Skin epidermis (tissue), 12 donors: ENCODE measurements around the gene MAP4K2.
"Not testable (repeated sequence)": the region's sequence is repeated elsewhere in the genome, so short reads cannot be mapped to it uniquely, and the experiment has no call there.

ENCODE experiments used
- H3K27ac ChIP-seq, 21 experiments: fragments of 200-600 bp; sonication (generic) in 11 of 21; one replicate each; pipeline ENCODE4 v1.5.0; 2020; ENCODE audit warnings: mild to moderate bottlenecking in 3 of 21, inconsistent platforms in 2 of 21, moderate library complexity in 2 of 21
- H3K4me3 ChIP-seq, 7 experiments: fragments of 200-600 bp; sonication (generic) in 2 of 7; one replicate each; pipeline ENCODE4 v1.5.0; 2020; ENCODE audit warnings: inconsistent platforms in 2 of 7, mild to moderate bottlenecking in 2 of 7, moderate library complexity in 1 of 7

The MAP4K2 gene

GRCh38 chr11:64823568-64824119, 20.6 kb upstream of the MAP4K2 start:
- no peak overlapping the region for H3K4me3 ChIP-seq
- H3K27ac ChIP-seq: no peak overlapping the region

DNA sequence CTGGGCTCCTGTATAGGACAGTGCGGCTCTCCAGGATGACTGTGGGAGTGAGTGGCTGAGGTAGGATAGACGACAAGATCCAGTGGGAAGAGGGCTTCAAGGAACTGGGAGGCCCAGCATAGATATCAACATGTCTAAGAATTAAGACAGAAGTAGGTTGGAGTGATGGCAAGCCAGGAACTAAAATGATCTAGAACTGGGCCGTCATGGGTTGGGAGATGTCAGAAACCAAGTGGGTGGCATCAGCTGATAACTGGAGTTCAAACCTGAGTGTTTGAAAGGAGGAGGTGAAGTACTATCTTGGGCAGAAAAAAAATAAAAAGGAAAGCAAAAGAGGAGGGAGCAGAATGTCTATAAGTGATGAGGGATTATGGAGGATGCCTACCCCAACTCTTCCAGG, 14.5 kb upstream of the MAP4K2 start:
- no peak overlapping the region for H3K4me3 ChIP-seq
- H3K27ac ChIP-seq: no peak overlapping the region

- H3K27ac ChIP-seq, H3K4me3 ChIP-seq: not testable (repeated sequence)
Measured at GRCh38 chr11:64815433-64815832, 12.4 kb upstream of the MAP4K2 start.

GRCh38 chr11:64814712-64815187, 11.7 kb upstream of the MAP4K2 start:
- Histone ChIP-seq H3K4me3 (no peak overlapping the region), H3K27ac (no peak overlapping the region)

GRCh38 chr11:64813826-64814225, 10.8 kb upstream of the MAP4K2 start:
- no peak overlapping the region for H3K4me3 ChIP-seq
- H3K27ac ChIP-seq: no peak overlapping the region

DNA sequence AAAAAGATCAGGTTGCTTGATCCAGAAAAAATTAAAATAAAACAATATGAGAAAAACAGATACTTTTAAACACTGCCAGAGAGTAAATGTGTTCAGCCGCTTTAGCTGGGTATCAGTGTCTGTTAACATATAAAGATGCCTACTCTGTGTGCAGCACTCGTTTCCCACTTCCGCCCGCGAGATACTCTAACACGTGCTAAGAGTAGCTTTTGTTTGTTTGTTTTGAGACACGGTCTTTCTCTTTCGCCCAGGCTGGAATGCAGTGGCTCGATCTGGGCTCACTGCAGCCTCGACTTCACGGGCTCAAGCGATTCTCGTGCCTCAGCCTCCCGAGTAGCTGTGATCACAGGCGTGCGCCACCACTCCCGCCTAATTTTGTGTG, 7.9 kb upstream of the MAP4K2 start:
- peak overlapping the region; percentile 57 to 94 (median 81) for H3K4me3 ChIP-seq
- peak overlapping the region in 14 of 21 experiments; percentile 54 to 88 (median 80) for H3K27ac ChIP-seq

DNA sequence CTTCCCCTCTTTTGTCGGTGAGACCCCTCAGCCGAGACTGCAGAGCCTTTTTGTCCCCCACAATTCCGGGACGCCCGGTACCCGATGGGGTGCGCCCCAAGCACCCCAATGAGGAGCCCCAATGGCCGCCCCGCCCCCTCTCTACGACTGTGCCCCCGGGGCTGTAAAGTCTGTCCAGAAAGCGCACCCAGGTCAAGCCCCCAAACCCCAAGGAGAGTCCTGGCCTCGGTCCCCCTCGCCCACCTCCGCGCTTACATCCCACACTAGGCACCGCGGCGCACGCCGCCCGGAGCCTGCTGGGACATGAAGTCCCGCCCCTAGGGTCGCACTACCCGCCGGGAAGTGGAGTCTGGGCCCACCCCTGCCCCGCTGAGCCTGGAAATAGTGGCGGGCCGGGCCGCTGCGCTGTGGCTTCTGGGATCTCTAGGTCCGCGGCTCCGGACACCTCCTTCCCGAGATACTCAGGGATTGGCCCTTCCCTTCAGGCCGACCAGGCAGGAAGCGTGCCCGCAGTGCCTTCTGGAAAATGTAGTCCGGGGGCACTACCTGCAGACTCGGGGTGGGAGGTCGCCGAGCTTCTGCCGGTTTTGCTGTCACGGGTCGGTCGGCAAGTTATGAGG, 7.4 kb upstream of the MAP4K2 start, which contains the start of gene MEN1:
MEN1 (minus strand) TSS at position 281 of the 620 bp plus-strand sequence. CDS start 442 bp downstream, outside the sequence.
- peak within 1 kb of the TSS; percentile 28 to 88 (median 79) for H3K27ac ChIP-seq
- peak within 1 kb of the TSS; percentile 57 to 94 (median 81) for H3K4me3 ChIP-seq

GRCh38 chr11:64809781-64810241, 6.8 kb upstream of the MAP4K2 start:
- Histone ChIP-seq H3K27ac (peak overlapping the region; percentile 28 to 88 (median 79)), H3K4me3 (peak overlapping the region; percentile 57 to 94 (median 81))

GRCh38 chr11:64805481-64805880, 2.5 kb upstream of the MAP4K2 start:
- Histone ChIP-seq H3K4me3 (no peak overlapping the region), H3K27ac (no peak overlapping the region)

- peak overlapping the region in 14 of 21 experiments; percentile 74 to 89 (median 79) for H3K27ac ChIP-seq
- H3K4me3 ChIP-seq: peak overlapping the region in 1 of 7 experiments; percentile 64
Measured at GRCh38 chr11:64804346-64805210, 1.6 kb upstream of the MAP4K2 start.

DNA sequence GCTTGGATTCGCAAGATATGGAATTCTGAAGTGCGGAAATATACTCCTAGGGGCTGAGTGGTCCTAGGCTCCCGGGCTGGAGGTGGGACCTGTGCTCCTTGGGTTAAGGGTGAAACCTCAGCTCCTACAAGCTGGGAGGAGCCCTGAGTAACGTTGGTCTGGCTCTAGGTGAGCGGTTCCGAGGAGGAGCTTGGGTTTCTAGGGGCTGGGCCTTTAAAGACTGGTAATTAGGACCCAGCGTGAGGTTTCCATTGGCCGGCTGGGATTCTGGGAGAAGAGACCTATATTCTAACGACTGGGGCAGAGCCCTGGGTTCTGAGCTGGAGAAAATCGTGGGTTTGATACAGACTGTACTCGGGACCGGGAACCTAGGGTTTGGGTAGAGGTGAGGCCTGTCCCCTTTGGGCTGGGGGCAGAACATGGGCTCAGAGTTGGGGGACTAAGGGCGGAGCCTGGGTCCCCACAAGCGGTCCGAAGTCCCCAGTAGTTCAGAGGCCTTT, 882 bp upstream of the MAP4K2 start:
- H3K4me3 ChIP-seq: peak overlapping the region; percentile 41 to 72 (median 58)

GRCh38 chr11:64802370-64803157, 450 bp downstream of the MAP4K2 start:
- peak overlapping the region in 19 of 21 experiments; percentile 10 to 89 (median 70) for H3K27ac ChIP-seq

More for the DNA sequence above, 882 bp upstream of the MAP4K2 start:
- H3K27ac ChIP-seq: peak overlapping the region in 18 of 21 experiments; percentile 59 to 89 (median 79)

DNA sequence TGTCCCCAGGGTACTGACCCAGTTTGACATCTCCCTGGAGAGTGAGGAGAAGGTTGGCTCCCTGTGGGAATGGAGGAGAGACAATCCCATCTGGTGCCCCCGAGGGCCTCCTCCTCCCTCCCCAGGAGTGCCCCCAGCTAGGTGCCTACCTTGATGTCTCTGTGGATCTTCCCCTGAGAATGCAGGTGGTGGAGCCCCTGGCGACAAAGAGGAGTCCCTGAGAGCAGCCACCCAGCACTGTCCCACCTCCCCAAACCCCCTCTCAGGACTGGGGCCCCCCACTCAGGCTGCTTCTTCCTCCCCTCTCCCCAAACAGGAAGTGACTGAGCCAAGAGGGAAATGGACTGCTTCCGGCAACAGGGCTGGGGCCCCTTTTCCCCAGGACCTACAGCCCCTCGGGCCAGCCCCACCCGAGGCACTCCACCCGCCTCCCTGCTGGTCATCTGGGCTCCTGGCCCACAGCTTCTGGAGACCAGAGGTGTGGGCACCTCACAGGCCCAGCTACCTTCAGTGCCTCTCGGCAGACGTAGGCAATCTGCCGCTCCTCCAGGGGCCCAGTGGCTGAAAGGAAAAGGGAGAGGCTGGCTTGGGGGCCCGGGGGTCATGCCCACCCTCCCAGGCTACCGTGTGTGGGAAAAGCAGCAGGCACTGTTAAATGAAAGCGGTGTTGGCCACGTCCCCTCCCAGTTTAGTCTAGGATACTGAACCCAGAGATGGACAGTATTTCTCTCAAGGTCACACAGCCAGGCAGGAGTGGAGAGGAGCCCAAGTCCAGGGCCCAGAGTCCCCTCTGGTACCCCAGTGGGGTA, 1.2 kb downstream of the MAP4K2 start:
- H3K4me3 ChIP-seq: peak overlapping the region in 5 of 7 experiments; percentile 46 to 64 (median 58)

More at GRCh38 chr11:64802370-64803157, 450 bp downstream of the MAP4K2 start:
- H3K4me3 ChIP-seq: peak overlapping the region; percentile 46 to 72 (median 58)

GRCh38 chr11:64801158-64801464, 1.9 kb downstream of the MAP4K2 start:
- H3K4me3 ChIP-seq: no peak overlapping the region
- peak overlapping the region in 10 of 21 experiments; percentile 45 to 89 (median 74) for H3K27ac ChIP-seq

More for the DNA sequence above, 1.2 kb downstream of the MAP4K2 start:
- H3K27ac ChIP-seq: peak overlapping the region in 18 of 21 experiments; percentile 45 to 89 (median 71)

- peak overlapping the region in 6 of 21 experiments; percentile 45 to 89 (median 82) for H3K27ac ChIP-seq
- no peak overlapping the region for H3K4me3 ChIP-seq
Measured at GRCh38 chr11:64800303-64801157, 2.5 kb downstream of the MAP4K2 start.

DNA sequence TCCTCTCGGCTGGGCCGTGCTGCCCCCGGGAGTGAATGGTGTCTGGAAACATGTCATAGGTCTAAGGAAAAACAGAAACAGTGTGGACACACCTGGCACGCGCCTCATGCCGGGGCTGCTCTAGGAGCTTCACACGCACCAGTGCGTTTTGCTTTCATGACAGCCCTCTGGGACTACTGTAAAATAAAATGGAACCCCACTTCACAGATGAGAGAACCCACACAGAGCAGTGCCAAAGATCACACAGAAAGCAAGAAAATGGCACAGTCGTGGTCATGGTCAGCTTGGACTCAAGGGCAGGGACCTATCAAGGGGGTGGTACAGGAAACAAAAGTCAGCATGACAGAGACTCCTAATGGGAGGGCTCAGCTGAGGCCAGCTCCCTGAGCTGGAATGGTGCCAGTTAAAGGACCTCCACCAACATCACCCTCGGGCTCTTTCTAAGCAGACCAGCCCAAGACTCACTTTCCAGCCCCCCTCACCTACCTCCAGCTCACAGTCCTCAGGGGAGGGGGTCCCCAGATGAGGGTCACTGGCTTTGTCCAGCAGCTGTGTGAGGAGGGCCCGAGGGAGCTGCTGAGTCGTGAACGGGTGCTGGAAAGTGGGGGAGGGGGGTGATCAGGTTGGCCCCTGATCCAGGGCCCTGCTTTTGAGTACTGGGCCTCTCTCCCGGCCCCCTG, 3.3 kb downstream of the MAP4K2 start:
- H3K4me3 ChIP-seq: no peak overlapping the region
- H3K27ac ChIP-seq: peak overlapping the region in 3 of 21 experiments; percentile 21 to 84 (median 29)

DNA sequence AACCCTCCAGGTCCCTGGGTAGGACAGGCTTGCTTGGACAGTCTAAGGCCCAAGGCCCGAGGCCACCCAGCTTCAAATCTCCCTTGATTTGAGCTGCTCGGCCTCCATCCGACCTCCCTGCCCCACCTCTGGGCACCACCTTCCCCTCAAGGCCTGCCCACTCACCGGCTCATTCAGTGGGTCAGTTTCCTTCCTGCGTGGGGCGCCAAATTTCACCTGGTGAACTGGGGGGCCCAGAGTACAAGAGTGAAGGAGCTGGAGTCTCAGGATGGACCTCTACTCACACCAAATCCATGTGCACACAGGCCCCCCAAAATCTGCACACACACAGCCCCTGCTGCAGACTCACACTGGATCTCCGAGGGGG, 3.8 kb downstream of the MAP4K2 start:
- no peak overlapping the region for H3K4me3 ChIP-seq
- H3K27ac ChIP-seq: peak overlapping the region in 1 of 21 experiments; percentile 51
